GM19035 (cell line): ENCODE data around the gene HDAC9.

ENCODE experiments used
- ATAC-seq: cut with Tn5 transposase; IDR thresholded peaks from one replicate; pipeline ENCODE4 v1.9.1; 2021; ENCODE audit not compliant: unreplicated experiment

HDAC9 gene

GRCh38 chr7:18653381-18654155 is 158.0 kb downstream of the HDAC9 start:
- no peak for ATAC-seq

GRCh38 chr7:18654709-18655108 is 159.2 kb downstream of the HDAC9 start:
- ATAC-seq = no peak

GRCh38 chr7:18655506-18655905 is 160.0 kb downstream of the HDAC9 start:
- no peak for ATAC-seq

GRCh38 chr7:18655912-18656311 is 160.4 kb downstream of the HDAC9 start:
- ATAC-seq = no peak

GRCh38 chr7:18656362-18656761 is 160.8 kb downstream of the HDAC9 start:
- no peak for ATAC-seq

GRCh38 chr7:18659746-18660145 is 164.2 kb downstream of the HDAC9 start:
- no peak for ATAC-seq

- no peak for ATAC-seq
These were observed 167.8 kb downstream of the HDAC9 start for GRCh38 chr7:18663321-18663720.

GRCh38 chr7:18666107-18666728 is 170.7 kb downstream of the HDAC9 start:
- peak; percentile 99 for ATAC-seq

- ATAC-seq = no peak
These were observed 171.9 kb downstream of the HDAC9 start for GRCh38 chr7:18667466-18667865.

GRCh38 chr7:18671176-18671575 is 175.6 kb downstream of the HDAC9 start:
- ATAC-seq = no peak

GRCh38 chr7:18675579-18675978 is 180.0 kb downstream of the HDAC9 start:
- ATAC-seq = no peak

GRCh38 chr7:18679261-18679660 is 183.7 kb downstream of the HDAC9 start:
- ATAC-seq = no peak

GRCh38 chr7:18680576-18680975 is 185.0 kb downstream of the HDAC9 start:
- no peak for ATAC-seq

GRCh38 chr7:18684916-18685315 is 189.4 kb downstream of the HDAC9 start:
- no peak for ATAC-seq

- ATAC-seq = no peak
These were observed 190.4 kb downstream of the HDAC9 start for GRCh38 chr7:18685971-18686370.

GRCh38 chr7:18689551-18689950 is 194.0 kb downstream of the HDAC9 start:
- ATAC-seq = no peak

GRCh38 chr7:18693406-18693805 is 197.9 kb downstream of the HDAC9 start:
- ATAC-seq = no peak

GRCh38 chr7:18693816-18694215 is 198.3 kb downstream of the HDAC9 start:
- ATAC-seq = no peak

- ATAC-seq = no peak
These were observed 198.9 kb downstream of the HDAC9 start for GRCh38 chr7:18694484-18694883.

GRCh38 chr7:18694911-18695310 is 199.4 kb downstream of the HDAC9 start:
- ATAC-seq = no peak

GRCh38 chr7:18698258-18698734 is 202.7 kb downstream of the HDAC9 start:
- no peak for ATAC-seq

GRCh38 chr7:18700147-18700546 is 204.6 kb downstream of the HDAC9 start:
- no peak for ATAC-seq
